Measurements from ENCODE around the gene ZC3HAV1L.

- TF ChIP-seq ZNF302 (CRISPR knock-in tag; IDR thresholded peaks at IDR 0.05) (no peak), CTCF (IDR thresholded peaks at IDR 0.05) (no peak), USF2 (IDR thresholded peaks at IDR 0.05) (no peak), POLR2AphosphoS2 (conservative IDR thresholded peaks at IDR 0.05; ENCODE audit: low read length) (no peak), TFCP2L1 (CRISPR knock-in tag; IDR thresholded peaks at IDR 0.05) (no peak), CHD4 (IDR thresholded peaks at IDR 0.05; ENCODE audit: borderline replicate concordance) (no peak), POLR2A (IDR thresholded peaks at IDR 0.05; ENCODE audit: low read length) (no peak), KDM1A (IDR thresholded peaks at IDR 0.05; ENCODE audit: low read depth) (no peak), JUN (IDR thresholded peaks at IDR 0.05) (no peak), EP300 (IDR thresholded peaks at IDR 0.05) (no peak), ZFP36 (IDR thresholded peaks at IDR 0.05; ENCODE audit: borderline replicate concordance, partially characterized antibody) (no peak), PBX3 (IDR thresholded peaks at IDR 0.05) (no peak), RAD21 (conservative IDR thresholded peaks at IDR 0.05 in 1 of 2, IDR thresholded peaks at IDR 0.05 in 1 of 2) (no peak)
Observed at GRCh38 chr7:139041378-139042085, 5.7 kb upstream of the ZC3HAV1L start.
